Stimulated activated naive CD8-positive, alpha-beta T cell treated with anti-CD3 and anti-CD28 coated beads, Interleukin-15, amount 100 ng/mL, for 72 hours (primary cell): ENCODE data around the gene CYTL1.
"Not testable (repeated sequence)": the region's sequence is repeated elsewhere in the genome, so short reads cannot be mapped to it uniquely, and the experiment has no call there.

Experiments
- ATAC-seq: fragments of 150-1000 bp; cut with Tn5 transposase; 2 replicates; pipeline ENCODE4 v1.10.0; 2021; ENCODE audit warnings: mild to moderate bottlenecking, moderate library complexity
- DNase-seq, 2 donors: peaks; one replicate each; pipeline ENCODE4 v3.0.0; 2021 to 2022
- H3K27ac Mint-ChIP-seq, 2 donors: one replicate each; pipeline ENCODE4 v1.8.0; 2022; ENCODE audit warnings: mild to moderate bottlenecking in 2 of 2, mixed read lengths in 2 of 2, moderate library complexity in 2 of 2
- H3K27me3 Mint-ChIP-seq: one replicate; pipeline ENCODE4 v1.8.0; 2022; ENCODE audit warnings: mixed read lengths
- H3K4me1 Mint-ChIP-seq: one replicate; pipeline ENCODE4 v1.8.0; 2022; ENCODE audit warnings: mild to moderate bottlenecking, mixed read lengths
- H3K4me3 Mint-ChIP-seq, 2 donors: one replicate each; pipeline ENCODE4 v1.8.0; 2022; ENCODE audit warnings: mild to moderate bottlenecking in 2 of 2, mixed read lengths in 2 of 2, moderate library complexity in 1 of 2
- H3K9me3 Mint-ChIP-seq, 2 donors: one replicate each; pipeline ENCODE4 v1.8.0; 2022; ENCODE audit warnings: mixed read lengths in 2 of 2

CYTL1 gene

GRCh38 chr4:5019274-5019673 lies at the start of gene CYTL1:
TSS of gene CYTL1 (minus strand) at chr4:5019458. CDS start at chr4:5019445, 13 bp downstream.
- Mint-ChIP-seq H3K4me3 (peak within 1 kb of the TSS; percentile 12 to 60), H3K4me1 (peaks cover 14% of the 10 kb centered on the region), H3K27me3 (peaks cover 40% of the 10 kb centered on the region), H3K27ac (peak within 1 kb of the TSS in 1 of 2 donors; percentile 29), H3K9me3 (no peaks in the 10 kb centered on the region)
- ATAC-seq = peak; percentile 70
- DNase-seq = no peak

- Mint-ChIP-seq H3K27ac (no peak overlapping the region), H3K27me3 (no peaks in the 10 kb centered on the region), H3K4me1 (no peaks in the 10 kb centered on the region), H3K9me3 (peaks cover 8 to 10% of the 10 kb centered on the region in 2 donors), H3K4me3 (no peak overlapping the region)
- no peak for ATAC-seq
- DNase-seq = no peak
Observed at GRCh38 chr4:5067908-5068307, 48.6 kb upstream of the CYTL1 start.

- not testable (repeated sequence) for DNase-seq, H3K4me3 Mint-ChIP-seq, H3K4me1 Mint-ChIP-seq, ATAC-seq, H3K27me3 Mint-ChIP-seq
- Mint-ChIP-seq H3K27ac (peak overlapping the region in 1 of 2 donors; percentile 31), H3K9me3 (peaks cover 8 to 10% of the 10 kb centered on the region in 2 donors)
Observed at GRCh38 chr4:5066968-5067367, 47.7 kb upstream of the CYTL1 start.

GRCh38 chr4:5066101-5066500 lies 46.8 kb upstream of the CYTL1 start:
- H3K27ac Mint-ChIP-seq = no peak overlapping the region
- no peak overlapping the region for H3K4me3 Mint-ChIP-seq
- DNase-seq = no peak
- peaks cover 8% of the 10 kb centered on the region for H3K27me3 Mint-ChIP-seq
- no peaks in the 10 kb centered on the region for H3K4me1 Mint-ChIP-seq
- peaks cover 8 to 10% of the 10 kb centered on the region in 2 donors for H3K9me3 Mint-ChIP-seq
- no peak for ATAC-seq

GRCh38 chr4:5055411-5055810 lies 36.2 kb upstream of the CYTL1 start:
- Mint-ChIP-seq H3K4me3 (no peak overlapping the region), H3K4me1 (peaks cover 18% of the 10 kb centered on the region), H3K27ac (no peak overlapping the region), H3K27me3 (peaks cover 48% of the 10 kb centered on the region), H3K9me3 (no peaks in the 10 kb centered on the region)
- no peak for DNase-seq
- no peak for ATAC-seq

- Mint-ChIP-seq H3K27me3 (peaks cover 57% of the 10 kb centered on the region), H3K9me3 (no peaks in the 10 kb centered on the region), H3K4me3 (no peak overlapping the region), H3K4me1 (peaks cover 21% of the 10 kb centered on the region), H3K27ac (no peak overlapping the region)
- no peak for DNase-seq
- no peak for ATAC-seq
Observed at GRCh38 chr4:5054532-5054931, 35.3 kb upstream of the CYTL1 start.

GRCh38 chr4:5052726-5053425 lies 33.6 kb upstream of the CYTL1 start:
- H3K27ac Mint-ChIP-seq = no peak overlapping the region
- no peak overlapping the region for H3K4me3 Mint-ChIP-seq
- H3K9me3 Mint-ChIP-seq = no peaks in the 10 kb centered on the region
- H3K27me3 Mint-ChIP-seq = peaks cover 68% of the 10 kb centered on the region
- DNase-seq (no peak), ATAC-seq (peak; percentile 27)
- H3K4me1 Mint-ChIP-seq = peaks cover 21% of the 10 kb centered on the region

GRCh38 chr4:5052204-5052702 lies 33.0 kb upstream of the CYTL1 start:
- peak overlapping the region in 1 of 2 donors; percentile 82 for H3K4me3 Mint-ChIP-seq
- H3K27ac Mint-ChIP-seq = no peak overlapping the region
- ATAC-seq (no peak), DNase-seq (no peak)
- H3K4me1 Mint-ChIP-seq = peaks cover 21% of the 10 kb centered on the region
- no peaks in the 10 kb centered on the region for H3K9me3 Mint-ChIP-seq
- peaks cover 74% of the 10 kb centered on the region for H3K27me3 Mint-ChIP-seq

GRCh38 chr4:5051278-5052203 lies 32.3 kb upstream of the CYTL1 start, which contains the start of gene STK32B:
TSS of gene STK32B (plus strand) at chr4:5051480.
- ATAC-seq = peak; percentile 73
- peak in 1 of 2 donors; percentile 28 for DNase-seq
- Mint-ChIP-seq H3K27ac (no peak within 1 kb of the TSS), H3K4me1 (peaks cover 21% of the 10 kb centered on the region), H3K27me3 (peaks cover 81% of the 10 kb centered on the region), H3K4me3 (peak within 1 kb of the TSS; percentile 75 to 82), H3K9me3 (no peaks in the 10 kb centered on the region)

- ATAC-seq = peak; percentile 62
- DNase-seq = peak; percentile 27 to 40
- peaks cover 21% of the 10 kb centered on the region for H3K4me1 Mint-ChIP-seq
- peaks cover 0 to 3% of the 10 kb centered on the region in 2 donors for H3K9me3 Mint-ChIP-seq
- no peak overlapping the region for H3K27ac Mint-ChIP-seq
- H3K4me3 Mint-ChIP-seq = peak overlapping the region; percentile 75 to 82
- peaks cover 86% of the 10 kb centered on the region for H3K27me3 Mint-ChIP-seq
Observed at GRCh38 chr4:5050520-5051277, 31.4 kb upstream of the CYTL1 start.

GRCh38 chr4:5048721-5049120 lies 29.5 kb upstream of the CYTL1 start:
- Mint-ChIP-seq H3K4me3 (no peak overlapping the region), H3K9me3 (peaks cover 4 to 8% of the 10 kb centered on the region in 2 donors), H3K27me3 (peaks cover 90% of the 10 kb centered on the region), H3K27ac (no peak overlapping the region), H3K4me1 (peaks cover 29% of the 10 kb centered on the region)
- ATAC-seq = no peak
- no peak for DNase-seq

- ATAC-seq = no peak
- no peak overlapping the region for H3K4me3 Mint-ChIP-seq
- peaks cover 8% of the 10 kb centered on the region for H3K4me1 Mint-ChIP-seq
- peaks cover 60% of the 10 kb centered on the region for H3K27me3 Mint-ChIP-seq
- no peak overlapping the region for H3K27ac Mint-ChIP-seq
- peaks cover 4 to 8% of the 10 kb centered on the region in 2 donors for H3K9me3 Mint-ChIP-seq
- DNase-seq = no peak
Observed at GRCh38 chr4:5045097-5045496, 25.8 kb upstream of the CYTL1 start.

- peaks cover 8% of the 10 kb centered on the region for H3K4me1 Mint-ChIP-seq
- ATAC-seq = no peak
- H3K9me3 Mint-ChIP-seq = peaks cover 4 to 8% of the 10 kb centered on the region in 2 donors
- no peak for DNase-seq
- no peak overlapping the region for H3K27ac Mint-ChIP-seq
- H3K4me3 Mint-ChIP-seq = no peak overlapping the region
- peaks cover 53% of the 10 kb centered on the region for H3K27me3 Mint-ChIP-seq
Observed at GRCh38 chr4:5044341-5044740, 25.1 kb upstream of the CYTL1 start.

GRCh38 chr4:5043579-5043978 lies 24.3 kb upstream of the CYTL1 start:
- Mint-ChIP-seq H3K9me3 (peaks cover 4 to 8% of the 10 kb centered on the region in 2 donors), H3K4me3 (no peak overlapping the region), H3K27me3 (peaks cover 47% of the 10 kb centered on the region), H3K4me1 (peaks cover 8% of the 10 kb centered on the region), H3K27ac (no peak overlapping the region)
- ATAC-seq (no peak), DNase-seq (no peak)

GRCh38 chr4:5041699-5042098 lies 22.4 kb upstream of the CYTL1 start:
- DNase-seq (no peak), ATAC-seq (no peak)
- H3K27me3 Mint-ChIP-seq = peaks cover 32% of the 10 kb centered on the region
- peaks cover 8% of the 10 kb centered on the region for H3K4me1 Mint-ChIP-seq
- no peak overlapping the region for H3K27ac Mint-ChIP-seq
- no peak overlapping the region for H3K4me3 Mint-ChIP-seq
- H3K9me3 Mint-ChIP-seq = peaks cover 4 to 8% of the 10 kb centered on the region in 2 donors
